Smooth muscle cell (in vitro differentiated cells): Measurements from ENCODE around the gene CRTC3. TPM values are rescaled to one million over a fixed set of nuclear protein-coding genes. Genes with fewer than 3 reads are reported as not detected.
"Not testable (repeated sequence)": the region's sequence is repeated elsewhere in the genome, so short reads cannot be mapped to it uniquely, and the experiment has no call there.

Experiments used
- DNase-seq: peaks from one replicate; lab custom pipeline; 2025; ENCODE audit not compliant: unreplicated experiment; lab: John Stamatoyannopoulos, UW
- H2AFZ ChIP-seq: fragments of 200-600 bp; sonication (generic); 2 replicates; pipeline ENCODE4 v1.6.0; 2016; ENCODE audit warnings: antibody characterized with exemption, low read depth, mild to moderate bottlenecking
- H3F3A ChIP-seq: fragments of 200-600 bp; sonication (generic); 2 replicates; pipeline ENCODE4 v1.6.0; 2017; ENCODE audit warnings: antibody characterized with exemption, low read depth
- H3K27ac ChIP-seq: fragments of 200-600 bp; sonication (generic); 2 replicates; pipeline ENCODE4 v1.5.1; 2016; ENCODE audit warnings: low read depth, mild to moderate bottlenecking
- H3K27me3 ChIP-seq: fragments of 200-600 bp; sonication (generic); 2 replicates; pipeline ENCODE4 v1.6.1; 2016; ENCODE audit warnings: low read depth, mild to moderate bottlenecking
- H3K36me3 ChIP-seq: fragments of 200-600 bp; sonication (generic); 2 replicates; pipeline ENCODE4 v1.5.1; 2016; ENCODE audit warnings: low read depth
- H3K4me1 ChIP-seq: fragments of 200-600 bp; sonication (generic); 2 replicates; pipeline ENCODE4 v1.5.1; 2016; ENCODE audit warnings: low read depth
- H3K4me2 ChIP-seq: fragments of 200-600 bp; sonication (generic); 2 replicates; pipeline ENCODE4 v1.6.0; 2016; ENCODE audit warnings: mild to moderate bottlenecking
- H3K4me3 ChIP-seq: fragments of 200-600 bp; sonication (generic); 2 replicates; pipeline ENCODE4 v1.5.1; 2016; ENCODE audit warnings: mild to moderate bottlenecking
- H3K79me2 ChIP-seq: fragments of 200-600 bp; sonication (generic); 2 replicates; pipeline ENCODE4 v1.6.0; 2016; ENCODE audit warnings: low read depth, mild to moderate bottlenecking
- H3K9ac ChIP-seq: fragments of 200-600 bp; sonication (generic); 2 replicates; pipeline ENCODE4 v1.6.0; 2016; ENCODE audit warnings: low read depth
- H3K9me3 ChIP-seq: fragments of 200-600 bp; sonication (generic); replicated peaks from 2 replicates; pipeline ENCODE4 v1.5.1; 2016; ENCODE audit warnings: low read depth
- H4K20me1 ChIP-seq: fragments of 200-600 bp; sonication (generic); 2 replicates; pipeline ENCODE4 v1.6.0; 2016; ENCODE audit warnings: low read depth
- CTCF ChIP-seq: fragments of 200-600 bp; sonication (generic); IDR thresholded peaks from 2 replicates; pipeline ENCODE4 v1.5.1; 2017; ENCODE audit warnings: borderline replicate concordance, mild to moderate bottlenecking, antibody characterized with exemption; ENCODE audit not compliant: insufficient read depth, poor library complexity, severe bottlenecking
- WGBS: methylation state at CpG from one replicate; pipeline ENCODE4 v1.1.7; 2016; ENCODE audit warnings: low lambda C conversion rate; 5-methylcytosine and 5-hydroxymethylcytosine counted together
- polyA plus RNA-seq: library from polyadenylated mRNA; unstranded; fragments of >200 nt; fragmentation: Nextera tagmentation; extraction: Ambion mirVana; gene quantifications from 2 replicates; pipeline ENCODE4 v1.2.1, GENCODE V29; 2016
- total RNA-seq: library from RNA; depleted of rRNA; stranded (reverse); fragments of >200 nt; gene quantifications from 2 replicates; pipeline ENCODE4 v1.2.3, GENCODE V29; 2014

Gene CRTC3
- total and polyA plus RNA-seq, 2 experiments from 2014 or later, result 12.2 to 12.5 TPM

- Histone ChIP-seq H3K9me3 (no peaks in the 10 kb centered on the region), H3K79me2 (no peaks in the 10 kb centered on the region), H3K9ac (no peak overlapping the region), H3K27ac (no peak overlapping the region), H3K36me3 (no peaks in the 10 kb centered on the region), H2AFZ (no peak overlapping the region), H4K20me1 (no peaks in the 10 kb centered on the region), H3K4me3 (no peak overlapping the region), H3F3A (peaks cover 7% of the 10 kb centered on the region), H3K4me2 (no peak overlapping the region), H3K27me3 (no peaks in the 10 kb centered on the region), H3K4me1 (no peaks in the 10 kb centered on the region)
- no peak for DNase-seq
- 89% methylated on average over 11 of the region's 11 CpGs for WGBS
- no peak for TF ChIP-seq CTCF
Measured at GRCh38 chr15:90685591-90686434, 156.1 kb downstream of the CRTC3 start.

GRCh38 chr15:90686435-90687218 lies 156.9 kb downstream of the CRTC3 start:
- no peak for DNase-seq
- H3K4me2 ChIP-seq, result no peak overlapping the region
- no peak overlapping the region for H3K4me3 ChIP-seq
- no peak overlapping the region for H2AFZ ChIP-seq
- no peaks in the 10 kb centered on the region for H3K79me2 ChIP-seq
- no peak overlapping the region for H3K9ac ChIP-seq
- no peaks in the 10 kb centered on the region for H3K4me1 ChIP-seq
- H3K9me3 ChIP-seq, result no peaks in the 10 kb centered on the region
- H3F3A ChIP-seq, result no peaks in the 10 kb centered on the region
- no peaks in the 10 kb centered on the region for H3K27me3 ChIP-seq
- WGBS, result 95% methylated on average over 3 of the region's 3 CpGs
- no peak for TF ChIP-seq CTCF
- H3K27ac ChIP-seq, result no peak overlapping the region
- H3K36me3 ChIP-seq, result no peaks in the 10 kb centered on the region
- H4K20me1 ChIP-seq, result no peaks in the 10 kb centered on the region

GRCh38 chr15:90689326-90689961 lies 159.7 kb downstream of the CRTC3 start:
- not testable (repeated sequence) for H3K9me3 ChIP-seq, H3K79me2 ChIP-seq, H3K27ac ChIP-seq, H3K4me2 ChIP-seq, H2AFZ ChIP-seq, H3K36me3 ChIP-seq, DNase-seq, H3K27me3 ChIP-seq, H3K4me1 ChIP-seq, H3K4me3 ChIP-seq, H3K9ac ChIP-seq, H3F3A ChIP-seq, H4K20me1 ChIP-seq
- WGBS, result 93% methylated on average over 6 of the region's 6 CpGs

- H2AFZ ChIP-seq, result no peak overlapping the region
- H3K9me3 ChIP-seq, result no peaks in the 10 kb centered on the region
- H3K36me3 ChIP-seq, result no peaks in the 10 kb centered on the region
Measured at GRCh38 chr15:90690585-90690984, 160.9 kb downstream of the CRTC3 start.

More at GRCh38 chr15:90690585-90690984, 160.9 kb downstream of the CRTC3 start:
- Histone ChIP-seq H4K20me1 (no peaks in the 10 kb centered on the region), H3K27ac (no peak overlapping the region), H3K4me3 (no peak overlapping the region), H3K9ac (no peak overlapping the region), H3K79me2 (no peaks in the 10 kb centered on the region), H3K4me1 (no peaks in the 10 kb centered on the region), H3F3A (no peaks in the 10 kb centered on the region), H3K4me2 (no peak overlapping the region), H3K27me3 (no peaks in the 10 kb centered on the region)
- TF ChIP-seq CTCF, result no peak
- DNase-seq, result no peak
- 88% methylated on average over 2 of the region's 2 CpGs for WGBS
